Prostate gland (tissue), 2 donors: ENCODE results near the gene SPDYE17.
"Not testable (repeated sequence)": the region's sequence is repeated elsewhere in the genome, so short reads cannot be mapped to it uniquely, and the experiment has no call there.

ENCODE experiments used
- POLR2A ChIP-seq: fragments of 450-650 bp; IDR thresholded peaks from one replicate; pipeline ENCODE4 v1.6.1; 2016; ENCODE audit warnings: antibody characterized with exemption, mild to moderate bottlenecking
- TF ChIP-seq, protein P1 (sequence below), 4 experiments: fragments of 200-600 bp in 2 of 4; fragments of 450-650 bp in 2 of 4; sonication (generic) in 2 of 4; IDR thresholded peaks; 1 replicate in 3 of 4; 2 replicates in 1 of 4; pipeline ENCODE4 v1.5.1; 2016 to 2019; ENCODE audit warnings: antibody characterized with exemption in 4 of 4, mild to moderate bottlenecking in 2 of 4, moderate library complexity in 2 of 4

DNA sequence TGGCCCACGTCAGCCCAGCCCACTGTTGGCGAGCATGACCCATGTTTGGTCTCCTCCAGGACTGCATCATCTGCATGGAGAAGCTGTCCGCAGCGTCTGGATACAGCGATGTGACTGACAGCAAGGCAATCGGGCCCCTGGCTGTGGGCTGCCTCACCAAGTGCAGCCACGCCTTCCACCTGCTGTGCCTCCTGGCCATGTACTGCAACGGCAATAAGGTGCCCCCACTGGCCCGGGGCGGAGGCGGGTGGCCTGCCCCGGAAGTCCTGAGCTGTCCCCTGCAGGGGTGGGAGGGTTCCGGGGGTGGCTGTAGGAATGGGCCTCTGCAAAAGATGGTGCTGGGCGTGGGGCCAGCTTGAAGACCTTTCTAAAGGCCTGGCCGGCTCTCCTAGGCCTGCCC is 30.1 kb downstream of the SPDYE17 start:
- TF ChIP-seq, protein P1, sequence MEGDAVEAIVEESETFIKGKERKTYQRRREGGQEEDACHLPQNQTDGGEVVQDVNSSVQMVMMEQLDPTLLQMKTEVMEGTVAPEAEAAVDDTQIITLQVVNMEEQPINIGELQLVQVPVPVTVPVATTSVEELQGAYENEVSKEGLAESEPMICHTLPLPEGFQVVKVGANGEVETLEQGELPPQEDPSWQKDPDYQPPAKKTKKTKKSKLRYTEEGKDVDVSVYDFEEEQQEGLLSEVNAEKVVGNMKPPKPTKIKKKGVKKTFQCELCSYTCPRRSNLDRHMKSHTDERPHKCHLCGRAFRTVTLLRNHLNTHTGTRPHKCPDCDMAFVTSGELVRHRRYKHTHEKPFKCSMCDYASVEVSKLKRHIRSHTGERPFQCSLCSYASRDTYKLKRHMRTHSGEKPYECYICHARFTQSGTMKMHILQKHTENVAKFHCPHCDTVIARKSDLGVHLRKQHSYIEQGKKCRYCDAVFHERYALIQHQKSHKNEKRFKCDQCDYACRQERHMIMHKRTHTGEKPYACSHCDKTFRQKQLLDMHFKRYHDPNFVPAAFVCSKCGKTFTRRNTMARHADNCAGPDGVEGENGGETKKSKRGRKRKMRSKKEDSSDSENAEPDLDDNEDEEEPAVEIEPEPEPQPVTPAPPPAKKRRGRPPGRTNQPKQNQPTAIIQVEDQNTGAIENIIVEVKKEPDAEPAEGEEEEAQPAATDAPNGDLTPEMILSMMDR (IDR thresholded peaks at IDR 0.05), result not testable (repeated sequence)
- TF ChIP-seq POLR2A, result not testable (repeated sequence)
